Measurements from ENCODE around the gene HNRNPLL.

GRCh38 chr2:38592951-38593350, 9.8 kb downstream of the HNRNPLL start:
- TF ChIP-seq CTCF (conservative IDR thresholded peaks at IDR 0.05; ENCODE audit: low read length) (no peak), EZH2phosphoT487 (IDR thresholded peaks at IDR 0.05; ENCODE audit: borderline replicate concordance) (no peak)

Data from Loucy (cell line).